ENCODE measurements around the gene FBXW9.
"Not testable (repeated sequence)": the region's sequence is repeated elsewhere in the genome, so short reads cannot be mapped to it uniquely, and the experiment has no call there.

The FBXW9 gene

DNA sequence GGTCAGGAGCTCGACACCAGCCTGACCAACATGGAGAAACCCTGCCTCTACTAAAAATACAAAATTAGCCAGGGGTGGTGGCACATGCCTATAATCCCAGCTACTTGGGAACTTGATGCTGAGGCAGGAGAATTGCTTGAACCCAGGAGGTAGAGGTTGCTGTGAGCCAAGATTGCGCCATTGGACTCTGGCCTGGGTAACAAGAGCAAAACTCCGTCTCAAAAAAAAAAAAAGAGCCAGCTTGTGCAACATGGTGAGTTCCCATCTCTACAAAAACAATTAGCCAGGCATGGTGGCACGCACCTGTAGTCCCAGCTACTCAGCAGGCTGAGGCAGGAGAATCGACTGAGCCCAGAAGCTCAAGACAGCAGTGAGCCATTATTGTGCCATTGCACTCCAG, 18.4 kb downstream of the FBXW9 start:
- not testable (repeated sequence) for DNase-seq

- no peak for DNase-seq
These were observed 19.5 kb downstream of the FBXW9 start for GRCh38 chr19:12676928-12677327.

DNA sequence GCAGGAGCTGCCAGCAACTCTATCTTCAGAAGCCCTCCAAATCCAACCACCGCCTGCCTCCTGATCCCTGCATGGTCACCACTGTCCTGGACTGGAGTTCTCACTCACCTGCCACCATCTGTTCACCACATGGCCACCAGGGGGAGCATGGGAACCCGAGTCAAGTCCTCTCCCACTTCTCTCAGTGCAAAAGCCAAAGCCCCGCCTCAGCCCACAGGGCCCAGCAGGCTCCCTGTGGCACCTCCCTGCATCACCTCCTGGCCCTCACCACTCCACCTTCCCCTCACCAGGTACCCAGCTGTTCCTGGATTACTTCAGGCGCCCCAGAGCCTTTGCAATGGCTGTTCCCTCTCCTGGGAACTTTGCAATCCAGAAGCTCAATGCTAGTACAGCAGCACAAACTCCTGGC, 20.0 kb downstream of the FBXW9 start:
- peak; percentile 81 for DNase-seq

DNA sequence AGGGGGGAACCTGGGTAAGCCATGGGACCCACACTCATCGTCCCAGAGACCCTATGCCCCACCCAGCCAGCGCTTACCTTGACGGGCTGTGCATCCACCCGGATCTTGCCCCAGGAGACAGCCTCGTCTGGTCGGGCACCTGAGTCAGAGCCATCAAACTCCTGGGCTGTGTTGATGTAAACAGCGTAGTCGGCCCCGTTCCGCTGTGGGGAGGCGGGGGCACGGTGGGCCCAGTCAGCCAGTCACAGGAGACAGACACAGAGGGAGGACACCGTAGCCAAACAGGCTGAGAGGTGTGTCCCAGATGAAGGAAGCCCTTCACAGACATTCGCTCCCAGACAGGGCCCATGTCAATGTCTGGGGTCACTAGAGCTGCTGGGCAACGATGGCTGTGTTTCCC, 20.5 kb downstream of the FBXW9 start:
- DNase-seq: no peak

DNA sequence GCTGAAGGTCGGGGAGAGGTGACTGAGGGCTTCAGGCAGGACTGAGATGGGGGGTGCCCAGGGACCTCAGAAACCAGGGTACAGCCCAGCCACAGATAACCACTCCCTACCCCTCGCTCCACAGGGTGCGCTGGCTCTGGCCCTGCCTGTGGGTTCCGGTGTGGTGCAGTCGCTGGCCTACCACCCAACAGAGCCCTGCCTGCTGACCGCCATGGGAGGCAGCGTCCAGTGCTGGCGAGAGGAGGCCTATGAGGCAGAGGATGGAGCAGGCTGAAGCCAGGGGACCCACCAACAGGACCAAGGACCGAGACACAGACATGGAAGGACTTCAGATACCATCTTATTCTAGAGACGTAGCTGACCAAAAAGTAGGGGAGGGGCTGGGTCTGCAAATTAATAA, 21.0 kb downstream of the FBXW9 start:
- no peak for DNase-seq

- no peak for DNase-seq
These were observed 23.7 kb downstream of the FBXW9 start for GRCh38 chr19:12672744-12673143.

DNA sequence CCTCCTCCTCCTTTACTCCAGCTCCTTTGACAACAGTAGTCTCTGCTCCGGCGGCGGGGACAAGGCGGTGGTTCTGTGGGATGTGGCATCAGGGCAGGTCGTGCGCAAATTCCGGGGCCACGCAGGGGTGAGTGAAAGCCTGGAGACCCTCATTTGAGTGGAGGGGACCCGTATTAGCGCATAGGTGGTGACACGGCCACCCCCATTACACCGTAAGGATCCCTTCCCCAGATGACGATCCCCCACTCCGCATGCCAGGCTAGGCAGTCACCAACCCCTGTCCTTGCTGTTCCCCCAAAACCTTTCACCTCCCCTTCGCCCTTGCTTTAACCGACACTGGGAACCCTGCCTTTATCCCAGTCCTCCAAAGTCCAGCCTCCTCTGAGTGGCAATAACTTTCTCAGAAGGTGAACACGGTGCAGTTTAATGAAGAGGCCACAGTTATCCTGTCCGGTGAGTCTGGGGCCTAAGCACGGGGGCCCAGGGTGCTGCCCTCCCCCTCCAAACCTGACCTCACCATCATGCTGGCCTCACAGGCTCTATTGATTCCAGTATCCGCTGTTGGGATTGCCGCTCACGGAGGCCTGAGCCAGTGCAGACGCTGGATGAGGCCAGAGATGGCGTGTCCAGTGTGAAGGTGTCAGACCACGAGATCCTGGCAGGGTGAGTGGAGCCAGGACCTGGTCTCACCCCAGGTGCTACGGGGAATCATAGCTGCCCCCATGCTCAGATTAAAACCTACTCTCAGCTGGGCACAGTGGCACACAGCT, 26.1 kb downstream of the FBXW9 start:
- DNase-seq: no peak

GRCh38 chr19:12669270-12670158, 26.9 kb downstream of the FBXW9 start:
- DNase-seq: peak; percentile 69

GRCh38 chr19:12668932-12669269, 27.5 kb downstream of the FBXW9 start:
- DNase-seq: peak; percentile 54

DNA sequence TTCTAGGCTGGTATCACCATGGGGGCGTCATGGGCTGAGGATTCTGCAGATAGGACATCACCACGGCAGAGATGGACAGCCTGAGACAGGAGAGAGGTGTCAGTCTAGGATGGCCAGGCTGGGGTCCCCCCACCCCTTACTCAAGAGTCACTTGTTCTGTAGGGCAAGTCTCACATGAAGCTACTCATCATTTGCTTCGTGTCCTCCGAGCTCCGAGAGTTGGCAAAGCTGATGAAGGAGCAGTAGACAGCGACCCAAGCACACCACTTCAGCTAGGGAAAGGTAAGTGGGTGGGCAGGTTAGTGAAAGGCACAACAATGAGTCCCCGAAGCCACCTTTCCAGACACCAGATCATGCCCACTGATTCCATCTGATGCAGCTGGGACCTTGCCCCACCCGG, 28.1 kb downstream of the FBXW9 start:
- DNase-seq: no peak

- no peak for DNase-seq
These were observed 28.6 kb downstream of the FBXW9 start for GRCh38 chr19:12667731-12668302.

DNA sequence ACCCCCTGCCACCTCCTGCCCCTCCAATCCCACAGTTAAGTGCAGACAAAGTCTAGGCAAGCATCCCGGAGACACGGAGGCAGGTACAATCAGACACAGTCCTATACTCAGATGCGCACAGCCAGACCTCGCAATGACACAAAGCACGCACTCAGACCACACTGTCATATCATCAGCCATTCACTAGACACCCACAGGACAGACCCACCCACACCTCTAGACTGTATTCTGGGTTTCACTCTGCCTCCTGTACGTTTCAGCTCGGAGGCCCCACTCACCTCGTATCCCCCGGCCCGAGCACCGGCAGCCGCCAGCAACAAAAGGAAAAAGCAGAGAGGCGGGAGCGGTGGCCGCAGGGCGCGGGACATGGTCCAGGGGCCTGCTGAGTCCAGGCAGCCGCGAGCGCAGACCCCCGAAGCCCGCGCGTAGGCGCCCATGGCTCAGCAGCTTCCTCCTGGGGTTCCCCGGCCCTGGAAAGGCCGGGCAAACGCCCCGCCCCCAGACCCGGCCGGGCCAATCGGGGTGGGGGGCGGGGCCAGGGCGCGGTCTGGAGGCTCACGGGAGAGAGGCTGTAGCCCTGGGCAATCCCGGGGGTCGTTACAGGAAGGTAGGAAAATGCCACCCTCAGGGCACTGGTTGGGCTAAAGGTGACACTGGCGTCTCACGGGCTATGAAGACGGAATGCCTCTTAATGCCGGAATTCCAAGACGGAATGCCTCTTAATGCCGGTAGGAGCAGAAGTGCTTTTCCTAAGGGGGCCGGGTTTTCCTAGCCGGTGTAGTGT, 30.0 kb downstream of the FBXW9 start, which contains the start of the genes MAN2B1 and WDR83:
MAN2B1 (minus strand) TSS at position 478 of the 784 bp plus-strand sequence; CDS start at position 437, 41 bp downstream.
WDR83 (plus strand) TSS at position 543 of the 784 bp plus-strand sequence. CDS start 2,984 bp downstream, outside the sequence.
- DNase-seq: peak; percentile 75

- DNase-seq: no peak
These were observed 30.7 kb downstream of the FBXW9 start for GRCh38 chr19:12665671-12666264.

GRCh38 chr19:12665281-12665573, 31.2 kb downstream of the FBXW9 start:
- no peak for DNase-seq

DNA sequence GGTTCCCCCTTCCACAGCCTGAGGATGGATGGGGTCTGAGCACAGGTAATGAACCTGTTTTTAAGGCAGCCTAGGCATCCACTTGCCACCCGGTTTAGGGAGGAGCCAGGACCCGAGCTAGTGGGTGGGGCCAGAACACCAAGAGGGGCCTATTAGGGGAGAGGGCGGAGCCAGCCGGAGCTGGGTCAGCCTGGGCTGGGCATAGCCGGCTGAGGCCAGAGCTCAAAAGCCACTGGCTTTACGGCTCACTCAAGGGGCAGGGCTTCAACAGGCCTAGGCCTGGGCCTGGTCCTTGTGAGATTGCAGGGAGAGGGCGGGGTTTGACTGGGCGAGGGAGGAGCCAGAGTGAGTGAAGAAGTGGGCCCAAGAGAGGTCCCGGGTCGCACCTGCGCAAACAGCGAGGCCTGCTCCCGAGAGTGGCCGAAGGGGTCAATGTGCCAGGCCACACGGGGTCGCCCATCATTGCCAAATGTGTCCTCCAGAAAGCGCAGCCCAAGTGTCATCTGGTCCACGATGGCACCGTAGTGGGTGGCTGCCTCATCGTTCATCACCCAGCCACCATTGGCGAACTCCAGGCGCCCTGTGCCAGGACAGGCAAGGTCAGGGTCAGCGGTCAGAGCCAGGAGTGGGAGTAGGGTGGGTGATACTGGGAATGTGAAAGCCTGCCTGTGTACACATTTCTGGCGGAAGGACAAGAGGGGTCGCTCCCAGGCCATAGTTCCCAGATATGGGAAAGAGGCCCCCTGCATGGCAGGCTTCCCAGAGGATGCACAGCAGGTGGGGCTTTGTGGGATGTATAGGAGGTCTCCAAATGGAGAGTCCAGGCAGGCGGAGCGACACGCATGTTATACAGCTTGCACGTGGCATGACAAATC, 31.8 kb downstream of the FBXW9 start:
- DNase-seq: no peak

- no peak for DNase-seq
These were observed 35.5 kb downstream of the FBXW9 start for GRCh38 chr19:12660980-12661379.

- no peak for DNase-seq
These were observed 38.5 kb downstream of the FBXW9 start for GRCh38 chr19:12657966-12658365.

DNA sequence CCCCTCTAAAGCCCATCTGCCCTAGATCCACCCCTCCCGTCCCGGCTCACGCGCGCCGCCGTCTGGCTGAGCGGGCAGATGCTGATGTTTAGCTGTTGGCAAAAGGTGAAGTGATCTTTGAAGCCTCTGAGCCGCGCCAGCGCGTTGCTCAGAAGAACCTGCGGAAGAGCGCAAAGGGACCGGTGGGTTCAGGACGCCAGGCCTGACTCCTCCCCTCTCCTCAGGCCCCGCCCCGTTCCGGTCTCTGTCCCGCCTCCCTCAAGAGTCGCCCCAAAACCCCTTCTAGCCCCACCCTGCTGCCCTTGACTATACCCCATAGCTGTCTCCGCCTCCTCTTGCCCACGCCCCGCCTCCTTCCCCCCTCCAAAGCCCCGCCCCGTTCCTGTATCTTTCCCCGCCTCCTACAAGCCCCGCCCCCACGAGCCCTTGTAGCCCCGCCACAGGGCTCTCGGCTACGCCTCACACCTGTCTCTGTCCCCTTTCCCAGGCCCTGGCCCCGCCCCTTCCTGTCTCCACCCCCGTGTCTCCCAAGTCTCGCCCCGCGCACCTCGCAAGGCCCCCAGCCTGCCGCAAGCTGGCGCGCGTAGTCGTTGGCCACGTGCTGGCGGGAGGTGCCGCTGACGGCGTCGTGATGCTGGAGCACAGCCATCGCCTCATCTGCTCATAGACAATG, 39.4 kb downstream of the FBXW9 start:
- DNase-seq: no peak

DNA sequence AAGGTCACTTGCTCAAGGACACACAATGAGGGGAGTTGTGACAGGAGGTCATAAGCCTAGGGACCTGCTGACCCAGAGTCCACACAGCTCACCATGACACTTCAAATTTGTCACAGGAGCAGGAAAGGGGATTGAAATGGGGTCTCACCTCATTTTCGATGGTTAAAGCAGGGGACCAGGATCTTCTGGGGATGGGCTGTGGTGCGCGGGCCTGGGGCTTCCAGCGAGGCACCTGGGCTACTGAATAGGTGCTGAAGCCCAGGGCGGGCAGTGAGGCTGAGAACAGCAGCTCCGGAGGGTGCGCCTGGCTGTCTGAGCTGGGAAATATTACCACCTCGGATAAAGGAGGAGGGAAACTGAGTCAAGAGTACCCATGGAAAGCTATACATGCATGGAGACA, 40.9 kb downstream of the FBXW9 start:
- DNase-seq: no peak

DNA sequence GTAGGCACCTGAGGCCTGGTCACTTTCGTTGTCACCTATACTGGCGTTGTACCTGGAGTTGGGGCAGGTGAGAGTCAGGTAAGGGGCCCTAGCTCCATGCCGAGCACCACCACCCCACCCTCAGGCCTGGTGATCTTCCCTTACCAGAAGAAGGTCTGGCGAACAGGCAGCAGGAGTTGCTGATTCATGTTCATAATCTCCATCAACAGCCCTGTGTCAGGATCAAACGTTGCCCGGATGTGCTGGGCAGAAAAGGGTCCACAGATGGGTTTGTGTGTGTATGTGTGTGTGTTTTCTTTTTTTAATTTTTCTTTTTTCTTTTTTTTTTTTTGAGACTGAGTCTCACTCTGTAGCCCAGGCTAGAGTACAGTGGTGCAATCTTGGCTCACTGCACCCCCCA, 44.2 kb downstream of the FBXW9 start:
- DNase-seq: no peak

GRCh38 chr19:12649941-12650340, 46.5 kb downstream of the FBXW9 start:
- no peak for DNase-seq
